MCF 10A (cell line): ENCODE data around the gene CORO7. TPM values are rescaled to one million over a fixed set of nuclear protein-coding genes. Genes with fewer than 3 reads are reported as not detected.

Experiments used
- BruUV-seq: library from RNA; stranded (reverse); fragments of 400-500 nt; replicated peaks from 2 replicates; lab custom pipeline; 2021; lab: Mats Ljungman, UMichigan
- CTCF ChIA-PET: fragments of 300-600 bp; sonication (Branson Sonifier 250); formaldehyde crosslinking; extraction: SDS; loops from one replicate; lab custom pipeline; 2021; ENCODE audit warnings: antibody characterized with exemption, inconsistent platforms; lab: Yijun Ruan, JAX
- POLR2A ChIA-PET: fragments of 300-600, 350-650 bp; sonication (Branson Sonifier 250); formaldehyde crosslinking; extraction: SDS; loops from one replicate; lab custom pipeline; 2020; ENCODE audit warnings: antibody characterized with exemption, inconsistent platforms; lab: Yijun Ruan, JAX
- DNase-seq: peaks from one replicate; pipeline ENCODE4 v3.0.0-alpha.2; 2018; ENCODE audit not compliant: unreplicated experiment
- H3K27ac Mint-ChIP-seq: one replicate; pipeline ENCODE4 v1.8.0; 2022; ENCODE audit warnings: mild to moderate bottlenecking, low read depth, mixed read lengths; ENCODE audit not compliant: unreplicated experiment
- H3K27me3 Mint-ChIP-seq: one replicate; pipeline ENCODE4 v1.8.0; 2022; ENCODE audit warnings: mixed read lengths; ENCODE audit not compliant: insufficient read depth, unreplicated experiment
- H3K36me3 Mint-ChIP-seq: one replicate; pipeline ENCODE4 v1.8.0; 2022; ENCODE audit warnings: mild to moderate bottlenecking, moderate library complexity, mixed read lengths; ENCODE audit not compliant: insufficient read depth, unreplicated experiment
- H3K4me1 Mint-ChIP-seq: one replicate; pipeline ENCODE4 v1.8.0; 2022; ENCODE audit warnings: mixed read lengths; ENCODE audit not compliant: insufficient read depth, unreplicated experiment
- H3K4me3 Mint-ChIP-seq: one replicate; pipeline ENCODE4 v1.8.0; 2022; ENCODE audit warnings: mild to moderate bottlenecking, moderate library complexity, mixed read lengths; ENCODE audit not compliant: unreplicated experiment
- H3K9me3 Mint-ChIP-seq: one replicate; pipeline ENCODE4 v1.8.0; 2022; ENCODE audit warnings: mixed read lengths; ENCODE audit not compliant: unreplicated experiment
- intact Hi-C: fragments of 100-400 bp; cut with micrococcal nuclease; formaldehyde crosslinking; loops from 2 replicates; pipeline ENCODE4 v1.14.1; 2022
- total RNA-seq: library from RNA; stranded (reverse); gene quantifications from 2 replicates; pipeline ENCODE4 v1.2.3, GENCODE V29; 2022
- TF ChIP-seq, protein P1 (sequence below): fragments of 200-600 bp; IDR thresholded peaks from one replicate; pipeline ENCODE4 v1.8.0; 2022; ENCODE audit warnings: antibody characterized with exemption, mild to moderate bottlenecking; ENCODE audit not compliant: unreplicated experiment

The CORO7 gene
- total RNA-seq, 1 experiment from 2014 or later, result 20.3 TPM

DNA sequence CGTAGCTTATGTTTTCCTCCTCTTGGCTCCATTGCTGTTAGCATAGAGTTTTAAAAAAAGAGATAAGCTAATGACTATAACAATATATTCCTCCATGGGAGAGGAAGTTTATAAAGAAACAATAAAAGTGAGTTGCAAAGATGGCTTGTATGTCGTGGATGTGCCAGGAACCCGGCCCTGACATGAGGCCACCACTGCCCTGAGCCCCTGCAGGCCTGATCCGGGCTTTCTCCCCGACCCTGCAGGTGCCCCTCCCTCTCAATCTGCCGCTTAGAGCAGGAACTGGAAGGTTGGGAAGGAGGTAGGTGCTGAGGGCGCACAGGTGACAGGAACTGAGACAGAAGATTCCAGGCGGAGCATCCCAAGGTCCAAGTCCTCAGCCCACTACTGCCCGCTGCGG, 76.9 kb downstream of the CORO7 start:
- ChIA-PET CTCF (interaction anchor here (0.5 to 2.0 kb wide), 7 partner anchors 9 to 280 kb away, joined by 3 to 5 read pairs (median 3); no protein-coding TSS in a partner anchor), POLR2A (interaction anchor here (0.8 to 1.2 kb wide), 2 partner anchors 9 to 135 kb away, joined by 3 to 4 read pairs; no protein-coding TSS in a partner anchor)
- no peak overlapping the region for H3K4me3 Mint-ChIP-seq
- no peaks in the 10 kb centered on the region for H3K9me3 Mint-ChIP-seq
- TF ChIP-seq, protein P1, sequence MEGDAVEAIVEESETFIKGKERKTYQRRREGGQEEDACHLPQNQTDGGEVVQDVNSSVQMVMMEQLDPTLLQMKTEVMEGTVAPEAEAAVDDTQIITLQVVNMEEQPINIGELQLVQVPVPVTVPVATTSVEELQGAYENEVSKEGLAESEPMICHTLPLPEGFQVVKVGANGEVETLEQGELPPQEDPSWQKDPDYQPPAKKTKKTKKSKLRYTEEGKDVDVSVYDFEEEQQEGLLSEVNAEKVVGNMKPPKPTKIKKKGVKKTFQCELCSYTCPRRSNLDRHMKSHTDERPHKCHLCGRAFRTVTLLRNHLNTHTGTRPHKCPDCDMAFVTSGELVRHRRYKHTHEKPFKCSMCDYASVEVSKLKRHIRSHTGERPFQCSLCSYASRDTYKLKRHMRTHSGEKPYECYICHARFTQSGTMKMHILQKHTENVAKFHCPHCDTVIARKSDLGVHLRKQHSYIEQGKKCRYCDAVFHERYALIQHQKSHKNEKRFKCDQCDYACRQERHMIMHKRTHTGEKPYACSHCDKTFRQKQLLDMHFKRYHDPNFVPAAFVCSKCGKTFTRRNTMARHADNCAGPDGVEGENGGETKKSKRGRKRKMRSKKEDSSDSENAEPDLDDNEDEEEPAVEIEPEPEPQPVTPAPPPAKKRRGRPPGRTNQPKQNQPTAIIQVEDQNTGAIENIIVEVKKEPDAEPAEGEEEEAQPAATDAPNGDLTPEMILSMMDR, result no peak
- DNase-seq, result no peak
- H3K27me3 Mint-ChIP-seq, result no peaks in the 10 kb centered on the region
- no TSS peak for BruUV-seq
- no peaks in the 10 kb centered on the region for H3K4me1 Mint-ChIP-seq
- no peak overlapping the region for H3K27ac Mint-ChIP-seq
- H3K36me3 Mint-ChIP-seq, result peaks cover 54% of the 10 kb centered on the region
- intact Hi-C loops, result no loop called here

DNA sequence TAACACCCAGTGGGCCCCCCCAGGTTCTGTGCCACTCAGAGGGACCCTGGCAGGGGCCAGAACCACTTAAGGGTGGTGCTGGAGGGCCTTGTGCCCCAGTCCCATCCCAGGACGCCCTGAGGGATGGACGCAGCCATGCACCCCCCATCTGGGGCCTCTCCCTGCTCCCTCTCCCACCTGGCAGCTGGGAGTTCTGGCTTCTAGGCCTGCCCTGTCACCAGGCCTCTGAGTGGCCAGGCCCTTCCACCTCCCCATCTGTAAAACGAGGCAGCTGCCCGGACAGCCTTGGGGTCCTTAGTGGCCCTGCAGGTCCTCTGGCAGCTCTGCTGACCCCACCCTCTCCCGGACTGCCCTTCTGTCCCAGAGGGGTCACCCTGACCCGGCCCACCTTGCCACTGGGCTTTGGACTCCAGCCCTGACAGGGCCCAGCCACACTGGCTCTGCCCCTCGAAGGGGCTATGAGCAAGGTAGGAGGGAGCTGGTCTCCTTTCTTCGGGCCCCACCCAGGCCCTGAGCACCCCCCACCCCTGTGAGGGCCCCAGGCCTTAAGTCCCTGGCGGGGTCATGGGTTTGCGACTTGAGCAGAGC, 77.6 kb downstream of the CORO7 start:
- Mint-ChIP-seq H3K27ac (no peak overlapping the region), H3K27me3 (no peaks in the 10 kb centered on the region), H3K4me1 (no peaks in the 10 kb centered on the region), H3K36me3 (peaks cover 55% of the 10 kb centered on the region), H3K9me3 (no peaks in the 10 kb centered on the region), H3K4me3 (no peak overlapping the region)
- no peak for DNase-seq
- intact Hi-C loops, result no loop called here
- TSS peak; percentile 18 for BruUV-seq
- CTCF ChIA-PET, result interaction anchor here (0.5 to 1.3 kb wide), 4 partner anchors 9 to 279 kb away, joined by 3 to 4 read pairs (median 3); no protein-coding TSS in a partner anchor
- TF ChIP-seq, protein P1, result no peak
- POLR2A ChIA-PET, result interaction anchor here (0.8 to 1.2 kb wide), 2 partner anchors 9 to 134 kb away, joined by 3 to 4 read pairs; no protein-coding TSS in a partner anchor

GRCh38 chr16:4338125-4338582, 78.2 kb downstream of the CORO7 start:
- Mint-ChIP-seq H3K27ac (no peak overlapping the region), H3K4me3 (no peak overlapping the region), H3K27me3 (no peaks in the 10 kb centered on the region), H3K9me3 (no peaks in the 10 kb centered on the region), H3K36me3 (peaks cover 61% of the 10 kb centered on the region), H3K4me1 (no peaks in the 10 kb centered on the region)
- intact Hi-C loops, result no loop called here
- DNase-seq, result no peak
- BruUV-seq, result no TSS peak
- TF ChIP-seq, protein P1, result no peak
- ChIA-PET CTCF (no interaction called here), POLR2A (interaction anchor here (1.2 kb wide), 1 partner anchor 8 kb away, joined by 4 read pairs; no protein-coding TSS in a partner anchor)

- no peak for DNase-seq
- POLR2A ChIA-PET, result interaction anchor here (1.1 kb wide), 1 partner anchor 8 kb away, joined by 4 read pairs; no protein-coding TSS in a partner anchor
- Mint-ChIP-seq H3K9me3 (no peaks in the 10 kb centered on the region), H3K36me3 (peaks cover 61% of the 10 kb centered on the region), H3K4me3 (no peak overlapping the region), H3K27me3 (no peaks in the 10 kb centered on the region), H3K4me1 (no peaks in the 10 kb centered on the region), H3K27ac (no peak overlapping the region)
- BruUV-seq, result no TSS peak
- intact Hi-C loops, result no loop called here
- CTCF ChIA-PET, result no interaction called here
- TF ChIP-seq, protein P1, result no peak
Observed at GRCh38 chr16:4337540-4338088, 78.8 kb downstream of the CORO7 start.
